Activated CD4-positive, alpha-beta memory T cell treated with anti-CD3 and anti-CD28 coated beads for 36 hours (primary cell): ENCODE results near the gene PTPRU. TPM values are rescaled to one million over a fixed set of nuclear protein-coding genes. Genes with fewer than 3 reads are reported as not detected.

Experiments used
- CTCF ChIA-PET: fragments of 350-600 bp; sonication (Branson Sonifier 250); formaldehyde crosslinking; loops from one replicate; lab custom pipeline; 2021; ENCODE audit warnings: antibody characterized with exemption, inconsistent platforms; lab: Charles Lee
- POLR2A ChIA-PET: fragments of 350-600 bp; sonication (Branson Sonifier 250); formaldehyde crosslinking; loops from one replicate; lab custom pipeline; 2021; ENCODE audit warnings: antibody characterized with exemption; lab: Charles Lee
- DNase-seq: peaks from one replicate; pipeline ENCODE4 v3.0.0-alpha.2; 2020
- H3K27ac Mint-ChIP-seq: one replicate; pipeline ENCODE4 v1.8.0; 2021; ENCODE audit warnings: mixed read lengths
- H3K27me3 Mint-ChIP-seq: one replicate; pipeline ENCODE4 v1.8.0; 2021; ENCODE audit warnings: mixed read lengths
- H3K36me3 Mint-ChIP-seq: one replicate; pipeline ENCODE4 v1.8.0; 2021; ENCODE audit warnings: mixed read lengths
- H3K4me1 Mint-ChIP-seq: one replicate; pipeline ENCODE4 v1.8.0; 2021; ENCODE audit warnings: low read depth, mixed read lengths
- H3K4me3 Mint-ChIP-seq: one replicate; pipeline ENCODE4 v1.8.0; 2021; ENCODE audit warnings: mild to moderate bottlenecking, mixed read lengths
- H3K9me3 Mint-ChIP-seq: one replicate; pipeline ENCODE4 v1.8.0; 2021; ENCODE audit warnings: mixed read lengths
- intact Hi-C: fragments of 100-400 bp; cut with micrococcal nuclease; formaldehyde crosslinking; loops from one replicate; pipeline ENCODE4 v1.15.1; 2023
- total RNA-seq, 2 experiments: library from RNA; stranded (reverse); gene quantifications; one replicate each; pipeline ENCODE4 v1.2.3, GENCODE V29; 2021

The PTPRU gene
- total RNA-seq, 2 experiments from 2014 or later = 0.17 to 0.85 TPM

- H3K4me1 Mint-ChIP-seq = peaks cover 2% of the 10 kb centered on the region
- DNase-seq = no peak
- ChIA-PET POLR2A (no interaction called here), CTCF (no interaction called here)
- intact Hi-C loops = no loop called here
- no peaks in the 10 kb centered on the region for H3K36me3 Mint-ChIP-seq
- H3K4me3 Mint-ChIP-seq = no peak overlapping the region
- peaks cover 1% of the 10 kb centered on the region for H3K27me3 Mint-ChIP-seq
- H3K27ac Mint-ChIP-seq = no peak overlapping the region
- H3K9me3 Mint-ChIP-seq = no peaks in the 10 kb centered on the region
Observed at GRCh38 chr1:29326123-29326522, 89.8 kb downstream of the PTPRU start.

- Mint-ChIP-seq H3K27me3 (peaks cover 8% of the 10 kb centered on the region), H3K36me3 (no peaks in the 10 kb centered on the region), H3K27ac (no peak overlapping the region), H3K9me3 (no peaks in the 10 kb centered on the region), H3K4me1 (peaks cover 2% of the 10 kb centered on the region), H3K4me3 (no peak overlapping the region)
- intact Hi-C loops = no loop called here
- no peak for DNase-seq
- ChIA-PET POLR2A (no interaction called here), CTCF (no interaction called here)
Observed at GRCh38 chr1:29327223-29327935, 91.1 kb downstream of the PTPRU start.

- Mint-ChIP-seq H3K27ac (no peak overlapping the region), H3K27me3 (peaks cover 15% of the 10 kb centered on the region), H3K9me3 (no peaks in the 10 kb centered on the region), H3K4me1 (peaks cover 2% of the 10 kb centered on the region), H3K36me3 (no peaks in the 10 kb centered on the region), H3K4me3 (no peak overlapping the region)
- ChIA-PET POLR2A (no interaction called here), CTCF (interaction anchor here (1.3 kb wide), 1 partner anchor 13 kb away, joined by 3 read pairs; no protein-coding TSS in a partner anchor)
- DNase-seq = no peak
- intact Hi-C loops = no loop called here
Observed at GRCh38 chr1:29329022-29329775, 92.9 kb downstream of the PTPRU start.

- peaks cover 1% of the 10 kb centered on the region for H3K4me1 Mint-ChIP-seq
- ChIA-PET CTCF (interaction anchor here (1.3 kb wide), 1 partner anchor 12 kb away, joined by 3 read pairs; no protein-coding TSS in a partner anchor), POLR2A (no interaction called here)
- intact Hi-C loops = no loop called here
- H3K4me3 Mint-ChIP-seq = no peak overlapping the region
- H3K36me3 Mint-ChIP-seq = no peaks in the 10 kb centered on the region
- no peak for DNase-seq
- no peak overlapping the region for H3K27ac Mint-ChIP-seq
- no peaks in the 10 kb centered on the region for H3K9me3 Mint-ChIP-seq
- peaks cover 15% of the 10 kb centered on the region for H3K27me3 Mint-ChIP-seq
Observed at GRCh38 chr1:29330089-29330488, 93.8 kb downstream of the PTPRU start.

- POLR2A ChIA-PET = no interaction called here
- no peaks in the 10 kb centered on the region for H3K9me3 Mint-ChIP-seq
- no peak overlapping the region for H3K4me3 Mint-ChIP-seq
- intact Hi-C loops = no loop called here
- no peak overlapping the region for H3K27ac Mint-ChIP-seq
- CTCF ChIA-PET = no interaction called here
- no peaks in the 10 kb centered on the region for H3K36me3 Mint-ChIP-seq
- DNase-seq = no peak
- H3K27me3 Mint-ChIP-seq = peaks cover 17% of the 10 kb centered on the region
- no peaks in the 10 kb centered on the region for H3K4me1 Mint-ChIP-seq
Observed at GRCh38 chr1:29330856-29331255, 94.5 kb downstream of the PTPRU start.

GRCh38 chr1:29331309-29331708, 95.0 kb downstream of the PTPRU start:
- CTCF ChIA-PET = interaction anchor here (1.0 kb wide), 1 partner anchor 11 kb away, joined by 3 read pairs; no protein-coding TSS in a partner anchor
- intact Hi-C loops = no loop called here
- no peak overlapping the region for H3K27ac Mint-ChIP-seq
- no peak for DNase-seq
- H3K4me3 Mint-ChIP-seq = no peak overlapping the region
- H3K9me3 Mint-ChIP-seq = no peaks in the 10 kb centered on the region
- H3K4me1 Mint-ChIP-seq = no peaks in the 10 kb centered on the region
- H3K27me3 Mint-ChIP-seq = peaks cover 17% of the 10 kb centered on the region
- POLR2A ChIA-PET = no interaction called here
- no peaks in the 10 kb centered on the region for H3K36me3 Mint-ChIP-seq

GRCh38 chr1:29331729-29332128, 95.4 kb downstream of the PTPRU start:
- Mint-ChIP-seq H3K4me3 (no peak overlapping the region), H3K9me3 (no peaks in the 10 kb centered on the region), H3K27ac (no peak overlapping the region), H3K4me1 (no peaks in the 10 kb centered on the region), H3K27me3 (peaks cover 17% of the 10 kb centered on the region), H3K36me3 (no peaks in the 10 kb centered on the region)
- intact Hi-C loops = no loop called here
- ChIA-PET POLR2A (no interaction called here), CTCF (interaction anchor here (0.7 to 1.0 kb wide), 2 partner anchors 11 to 207 kb away, joined by 3 read pairs; no protein-coding TSS in a partner anchor)
- no peak for DNase-seq

GRCh38 chr1:29332204-29332603, 95.9 kb downstream of the PTPRU start:
- ChIA-PET POLR2A (no interaction called here), CTCF (interaction anchor here (0.6 to 1.0 kb wide), 3 partner anchors 10 to 207 kb away, joined by 3 read pairs; no protein-coding TSS in a partner anchor)
- H3K4me1 Mint-ChIP-seq = no peaks in the 10 kb centered on the region
- H3K27me3 Mint-ChIP-seq = peaks cover 17% of the 10 kb centered on the region
- peak; percentile 33 for DNase-seq
- H3K27ac Mint-ChIP-seq = no peak overlapping the region
- no peak overlapping the region for H3K4me3 Mint-ChIP-seq
- intact Hi-C loops = no loop called here
- H3K9me3 Mint-ChIP-seq = no peaks in the 10 kb centered on the region
- no peaks in the 10 kb centered on the region for H3K36me3 Mint-ChIP-seq

- Mint-ChIP-seq H3K27ac (no peak overlapping the region), H3K36me3 (no peaks in the 10 kb centered on the region), H3K9me3 (no peaks in the 10 kb centered on the region), H3K4me1 (no peaks in the 10 kb centered on the region), H3K27me3 (peaks cover 18% of the 10 kb centered on the region), H3K4me3 (no peak overlapping the region)
- intact Hi-C loops = no loop called here
- DNase-seq = no peak
- ChIA-PET POLR2A (no interaction called here), CTCF (no interaction called here)
Observed at GRCh38 chr1:29333008-29333407, 96.7 kb downstream of the PTPRU start.

- no peaks in the 10 kb centered on the region for H3K4me1 Mint-ChIP-seq
Observed at GRCh38 chr1:29335573-29335972, 99.3 kb downstream of the PTPRU start.

GRCh38 chr1:29338908-29339575, 102.7 kb downstream of the PTPRU start:
- no peak overlapping the region for H3K27ac Mint-ChIP-seq
- H3K27me3 Mint-ChIP-seq = peaks cover 17% of the 10 kb centered on the region
- DNase-seq = no peak
- H3K9me3 Mint-ChIP-seq = no peaks in the 10 kb centered on the region
- ChIA-PET CTCF (interaction anchor here (0.7 kb wide), 1 partner anchor 1041 kb away, joined by 3 read pairs; no protein-coding TSS in a partner anchor), POLR2A (no interaction called here)
- intact Hi-C loops = no loop called here
- no peak overlapping the region for H3K4me3 Mint-ChIP-seq
- no peaks in the 10 kb centered on the region for H3K4me1 Mint-ChIP-seq
- no peaks in the 10 kb centered on the region for H3K36me3 Mint-ChIP-seq

More at GRCh38 chr1:29335573-29335972, 99.3 kb downstream of the PTPRU start:
- Mint-ChIP-seq H3K27ac (no peak overlapping the region), H3K27me3 (peaks cover 18% of the 10 kb centered on the region), H3K9me3 (no peaks in the 10 kb centered on the region), H3K4me3 (no peak overlapping the region), H3K36me3 (no peaks in the 10 kb centered on the region)
- intact Hi-C loops = no loop called here
- ChIA-PET POLR2A (no interaction called here), CTCF (no interaction called here)
- no peak for DNase-seq

- Mint-ChIP-seq H3K4me1 (no peaks in the 10 kb centered on the region), H3K27me3 (peaks cover 25% of the 10 kb centered on the region), H3K27ac (no peak overlapping the region), H3K9me3 (no peaks in the 10 kb centered on the region), H3K36me3 (no peaks in the 10 kb centered on the region), H3K4me3 (no peak overlapping the region)
- no peak for DNase-seq
- POLR2A ChIA-PET = no interaction called here
- CTCF ChIA-PET = interaction anchor here (0.9 to 1.1 kb wide), 3 partner anchors 10 to 103 kb away, joined by 3 to 5 read pairs (median 3); no protein-coding TSS in a partner anchor
- intact Hi-C loops = no loop called here
Observed at GRCh38 chr1:29341936-29342335, 105.6 kb downstream of the PTPRU start.
